Dedifferentiated amniotic fluid mesenchymal stem cell (primary cell): ENCODE measurements around the gene OR8B8.
"Not testable (repeated sequence)": the region's sequence is repeated elsewhere in the genome, so short reads cannot be mapped to it uniquely, and the experiment has no call there.

Source experiments
- DNase-seq: peaks from one replicate; pipeline ENCODE4 v3.0.0-alpha.2; 2016; ENCODE audit errors: extremely low spot score

The OR8B8 gene

DNA sequence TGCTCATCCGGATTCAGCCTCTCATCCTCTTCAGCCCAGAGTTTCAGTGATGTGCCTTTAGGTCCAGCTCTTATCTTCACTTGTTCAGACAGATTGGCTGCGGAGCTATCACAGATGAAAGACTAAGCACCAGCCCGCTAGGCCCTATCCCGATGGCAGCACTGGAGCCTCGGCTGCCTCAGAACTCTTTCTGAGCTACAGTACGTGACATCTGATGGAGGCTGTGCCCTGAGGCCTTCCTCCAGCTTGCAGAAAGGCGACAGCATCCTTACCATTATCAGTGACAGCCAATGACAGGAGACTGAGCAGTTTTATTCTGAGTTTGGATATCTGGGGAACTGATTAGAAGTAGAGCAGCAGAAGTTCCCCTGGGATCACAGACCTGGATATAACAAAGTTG lies 4.0 kb downstream of the OR8B8 start:
- no peak for DNase-seq

GRCh38 chr11:124441081-124441480 lies 4.4 kb downstream of the OR8B8 start:
- no peak for DNase-seq

DNA sequence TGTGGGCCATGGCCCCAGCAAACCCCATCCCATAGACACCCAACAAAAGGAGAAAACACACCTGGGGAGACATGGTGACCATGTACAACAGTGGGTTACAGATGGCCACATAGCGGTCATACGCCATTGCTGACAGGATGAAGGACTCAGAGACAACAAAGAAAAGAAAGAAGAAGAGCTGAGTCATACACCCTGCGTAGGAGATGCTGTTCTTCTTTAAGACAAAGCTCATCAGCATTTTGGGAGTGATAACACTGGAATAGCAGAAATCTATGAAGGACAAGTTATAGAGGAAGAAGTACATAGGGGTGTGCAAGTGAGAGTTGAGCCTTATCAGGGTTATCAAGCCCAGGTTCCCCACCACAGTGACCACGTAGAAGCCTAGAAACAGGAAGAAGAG lies 4.9 kb downstream of the OR8B8 start:
- no peak for DNase-seq

DNA sequence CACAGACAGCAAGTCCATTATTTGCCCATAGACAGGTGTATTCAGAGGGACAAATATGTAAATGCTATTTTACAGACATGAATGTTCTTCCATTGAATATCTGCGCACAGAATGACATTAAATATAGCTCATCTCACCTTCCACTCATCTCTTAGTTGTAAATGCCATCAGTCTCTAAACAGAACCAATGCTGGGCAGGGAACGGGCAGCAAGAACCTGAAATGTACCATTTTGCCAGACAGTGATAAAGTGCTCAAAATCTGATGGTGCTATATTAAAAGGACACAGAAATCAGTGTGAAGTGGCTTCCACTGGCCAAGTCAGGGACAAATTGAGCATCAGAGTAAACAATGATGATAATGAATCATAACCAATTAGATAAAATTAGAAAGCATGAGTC lies 10.8 kb downstream of the OR8B8 start:
- no peak for DNase-seq

DNA sequence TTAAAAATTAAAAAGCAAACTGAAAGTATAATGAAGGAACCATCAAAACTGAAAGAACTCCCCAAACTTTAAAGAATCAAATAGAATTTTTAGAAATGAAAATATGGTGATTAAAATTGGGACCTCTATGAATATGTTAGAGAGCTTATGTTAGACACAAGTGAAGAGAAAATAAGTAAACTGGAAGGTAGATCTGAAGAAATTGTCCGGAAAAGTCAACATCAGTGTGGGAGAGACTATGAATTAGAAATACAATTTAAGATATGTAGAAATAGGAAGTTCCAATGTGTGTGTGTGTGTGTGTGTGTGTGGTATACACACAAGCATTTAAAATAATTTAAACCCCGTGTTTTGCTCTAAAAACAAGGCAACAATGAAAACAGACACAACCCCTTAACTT lies 15.9 kb downstream of the OR8B8 start:
- DNase-seq = no peak

DNA sequence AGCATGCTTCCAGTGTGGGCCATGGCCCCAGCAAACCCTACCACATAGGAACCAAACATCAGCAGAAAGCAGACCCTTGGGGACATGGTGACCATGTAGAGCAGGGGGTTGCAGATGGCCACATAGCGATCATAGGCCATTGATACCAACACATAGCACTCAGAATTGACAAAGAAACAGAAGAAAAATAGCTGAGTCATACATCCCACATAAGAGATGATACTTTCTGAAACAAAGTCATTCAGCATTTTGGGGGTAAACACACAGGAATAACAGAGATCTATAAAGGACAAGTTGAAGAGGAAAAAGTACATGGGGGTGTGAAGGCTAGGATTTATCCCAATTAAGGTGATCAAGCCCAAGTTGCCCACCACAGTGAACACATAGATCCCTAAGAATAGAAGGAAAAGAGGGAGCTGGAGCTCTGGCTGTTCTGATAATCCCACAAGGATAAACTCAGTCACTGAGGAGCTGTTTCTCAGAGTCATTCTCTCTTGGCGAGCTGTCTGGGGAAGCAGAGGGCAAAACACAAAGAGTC lies 21.0 kb downstream of the OR8B8 start, which contains the start of gene OR8B4:
Gene OR8B4 (minus strand): TSS at position 488 of the 538 bp plus-strand sequence. CDS start 0 bp downstream, at position 488.
- DNase-seq = no peak

- no peak for DNase-seq
These were observed 24.5 kb downstream of the OR8B8 start for GRCh38 chr11:124421043-124421442.

GRCh38 chr11:124415356-124415923 lies 30.1 kb downstream of the OR8B8 start:
- DNase-seq = peak; percentile 54

DNA sequence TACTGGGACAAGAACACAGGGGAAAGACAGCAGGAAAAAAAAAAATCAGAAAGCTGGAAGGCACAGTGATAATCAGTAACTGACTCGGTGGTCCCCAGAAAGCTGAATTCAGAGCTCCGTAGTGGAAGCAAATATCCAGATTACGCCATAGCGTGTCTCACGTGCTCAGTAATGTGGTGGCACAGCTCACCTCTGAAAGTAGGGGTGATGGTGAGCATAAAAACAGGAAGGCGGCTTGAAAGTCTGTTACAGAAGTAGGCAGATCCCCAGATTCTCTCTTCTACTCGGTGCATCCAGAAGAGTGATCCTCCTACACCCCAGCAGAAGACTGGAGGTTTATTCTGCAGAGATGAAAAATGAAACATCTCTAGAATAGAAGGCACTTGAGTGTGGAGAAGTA lies 35.6 kb downstream of the OR8B8 start:
- DNase-seq = no peak

DNA sequence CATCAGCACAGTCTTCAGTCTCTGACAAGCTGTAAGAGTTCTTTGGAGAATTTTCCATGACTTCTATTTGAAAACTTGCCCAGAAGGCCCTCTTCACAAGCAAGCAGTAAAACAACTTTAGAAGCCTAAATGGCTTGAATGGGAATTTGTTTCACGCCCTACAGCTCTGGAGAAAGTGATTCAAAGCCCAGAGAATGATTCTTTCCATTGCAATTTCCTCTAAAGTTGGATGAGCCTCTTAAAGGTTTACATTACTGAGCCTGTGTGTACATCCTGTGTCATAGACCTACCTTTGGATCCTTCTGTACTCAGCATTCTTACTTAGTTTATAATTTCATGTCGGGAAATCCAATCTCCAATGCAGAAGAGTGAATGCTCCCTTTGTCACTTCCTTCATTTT lies 39.9 kb downstream of the OR8B8 start:
- no peak for DNase-seq

- not testable (repeated sequence) for DNase-seq
These were observed 42.3 kb downstream of the OR8B8 start for GRCh38 chr11:124403186-124403585.

GRCh38 chr11:124402326-124402922 lies 43.1 kb downstream of the OR8B8 start:
- peak; percentile 91 for DNase-seq

- no peak for DNase-seq
These were observed 46.6 kb downstream of the OR8B8 start, which contains the start of gene OR8B3 for GRCh38 chr11:124398924-124399323. OR8B3 (minus strand) TSS chr11:124399024; CDS start chr11:124397351, 1,673 bp downstream.

DNA sequence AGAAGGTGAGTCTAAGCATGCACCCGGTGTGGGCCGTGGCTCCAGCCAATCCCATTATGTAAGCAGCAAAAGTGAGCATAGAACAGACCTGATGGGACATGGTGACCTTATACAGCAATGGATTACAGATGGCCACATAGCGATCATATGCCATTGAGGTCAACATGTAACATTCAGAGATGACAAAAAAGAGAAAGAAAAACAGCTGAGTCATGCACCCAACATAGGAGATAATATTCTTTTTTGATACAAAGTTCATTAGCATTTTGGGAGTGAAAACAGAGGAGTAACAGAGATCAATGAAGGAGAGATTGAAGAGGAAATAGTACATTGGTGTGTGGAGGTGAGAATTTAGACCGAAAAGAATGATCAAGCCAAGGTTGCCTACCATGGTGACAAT lies 48.6 kb downstream of the OR8B8 start:
- not testable (repeated sequence) for DNase-seq

- no peak for DNase-seq
These were observed 51.1 kb downstream of the OR8B8 start for GRCh38 chr11:124394408-124394807.
